HepG2 (cell line): Measurements from ENCODE around the gene RNASE7. TPM values are rescaled to one million over a fixed set of nuclear protein-coding genes. Genes with fewer than 3 reads are reported as not detected.
A peak's percentile ranks its signal among the peaks of the same experiment; 100 is the strongest.

Source experiments
- ATAD3A ChIP-seq: sonication (generic); formaldehyde crosslinking; IDR thresholded peaks from 2 replicates; pipeline ENCODE4 v1.4.0; 2020; ENCODE audit warnings: missing genetic modification reagents
- CREBL2 ChIP-seq: sonication (generic); formaldehyde crosslinking; IDR thresholded peaks from 2 replicates; pipeline ENCODE4 v1.8.1; 2023; ENCODE audit warnings: missing genetic modification reagents, mild to moderate bottlenecking, borderline replicate concordance
- FUBP1 ChIP-seq: sonication (generic); formaldehyde crosslinking; IDR thresholded peaks from 2 replicates; pipeline ENCODE4 v1.5.1; 2020; ENCODE audit warnings: missing genetic modification reagents, mild to moderate bottlenecking, borderline replicate concordance
- MNT ChIP-seq: fragments of 450-650 bp; IDR thresholded peaks from 2 replicates; pipeline ENCODE4 v1.6.1; 2016
- MXD1 ChIP-seq: sonication (generic); formaldehyde crosslinking; IDR thresholded peaks from 2 replicates; pipeline ENCODE4 v1.4.0; 2020; ENCODE audit warnings: mild to moderate bottlenecking, missing genetic modification reagents
- NFAT5 ChIP-seq: sonication (generic); formaldehyde crosslinking; IDR thresholded peaks from 2 replicates; pipeline ENCODE4 v1.4.0; 2020; ENCODE audit warnings: missing genetic modification reagents
- NFRKB ChIP-seq: fragments of 450-650 bp; IDR thresholded peaks from 2 replicates; pipeline ENCODE4 v1.6.1; 2017
- RFX5 ChIP-seq: IDR thresholded peaks from 2 replicates; pipeline ENCODE4 v1.6.1; 2011; ENCODE audit warnings: low read depth, low read length, improper control_type of control experiment
- TOPORS ChIP-seq: sonication (generic); formaldehyde crosslinking; IDR thresholded peaks from 2 replicates; pipeline ENCODE4 v1.8.0; 2023; ENCODE audit warnings: mild to moderate bottlenecking, missing genetic modification reagents
- ZBTB1 ChIP-seq: sonication (generic); formaldehyde crosslinking; IDR thresholded peaks from 2 replicates; pipeline ENCODE4 v1.4.0; 2020; ENCODE audit warnings: missing genetic modification reagents, borderline replicate concordance
- ZGPAT ChIP-seq: IDR thresholded peaks from 2 replicates; pipeline ENCODE4 v1.6.1; 2016; ENCODE audit warnings: mild to moderate bottlenecking
- ZNF12 ChIP-seq: sonication (generic); formaldehyde crosslinking; IDR thresholded peaks from 2 replicates; pipeline ENCODE4 v1.5.0; 2020; ENCODE audit warnings: missing genetic modification reagents
- ZNF337 ChIP-seq: sonication (generic); formaldehyde crosslinking; IDR thresholded peaks from 2 replicates; pipeline ENCODE4 v1.5.1; 2020; ENCODE audit warnings: missing genetic modification reagents, low read depth, mild to moderate bottlenecking, borderline replicate concordance
- ZNF503 ChIP-seq: sonication (generic); formaldehyde crosslinking; IDR thresholded peaks from 2 replicates; pipeline ENCODE4 v1.4.0; 2020; ENCODE audit warnings: missing genetic modification reagents
- ZNF629 ChIP-seq: sonication (generic); formaldehyde crosslinking; conservative IDR thresholded peaks from 2 replicates; pipeline ENCODE4 v1.5.0; 2020; ENCODE audit warnings: missing genetic modification reagents
- ZNF720 ChIP-seq: sonication (generic); formaldehyde crosslinking; IDR thresholded peaks from 2 replicates; pipeline ENCODE4 v1.4.0; 2020; ENCODE audit warnings: missing genetic modification reagents
- polyA plus RNA-seq, 8 experiments: library from polyadenylated mRNA; depleted of rRNA in 3 of 8; stranded (reverse) in 7 of 8; unstranded in 1 of 8; fragments of >200 nt; fragmentation: Illumina TruSeq in 4 of 8; extraction: Trizol in 4 of 8; gene quantifications; 2 replicates each; pipeline versions ENCODE4 v1.2.1 to v1.2.3, GENCODE V29; 2011 to 2016; ENCODE audit warnings: low read depth in 4 of 8, missing spikeins in 1 of 8, mixed read lengths in 1 of 8; ENCODE audit not compliant: insufficient read depth in 1 of 8
- total RNA-seq, 5 experiments: library from RNA; depleted of rRNA; stranded (reverse); fragments of >200 nt; fragmentation: Illumina TruSeq; extraction: Trizol; gene quantifications; 2 replicates each; pipeline ENCODE4 v1.2.3, GENCODE V29; 2016; ENCODE audit warnings: low read depth in 1 of 5

Gene RNASE7
- total and polyA plus RNA-seq, 2 of the 13 experiments (the other 11 are each of a cell fraction or from before 2014, with no cell fraction given), result 0.04 TPM; not detected in 1

GRCh38 chr14:21024585-21025370, 17.4 kb upstream of the RNASE7 start, which contains the start of gene NDRG2 (continued):
- TF ChIP-seq FUBP1 (CRISPR knock-in tag), result no peak
- no peak for TF ChIP-seq CREBL2 (CRISPR knock-in tag)
- no peak for TF ChIP-seq TOPORS (CRISPR knock-in tag)
- TF ChIP-seq MXD1 (CRISPR knock-in tag), result peak; percentile 87; the same call in 1 of the 2 replicates
- TF ChIP-seq RFX5, result no peak
- no peak; the same call in 1 of the 2 replicates for TF ChIP-seq ZNF629
- TF ChIP-seq ZNF337 (CRISPR knock-in tag), result no peak
- TF ChIP-seq NFRKB, result no peak
- TF ChIP-seq ZNF720 (CRISPR knock-in tag), result no peak
- TF ChIP-seq ZGPAT (CRISPR knock-in tag), result peak; percentile 87
- no peak for TF ChIP-seq MNT
- TF ChIP-seq ZNF503 (CRISPR knock-in tag), result peak; percentile 92
- peak; percentile 80; the same call in 1 of the 2 replicates for TF ChIP-seq NFAT5 (CRISPR knock-in tag)
- no peak for TF ChIP-seq ATAD3A (CRISPR knock-in tag)
- TF ChIP-seq ZBTB1 (CRISPR knock-in tag), result no peak
- TF ChIP-seq ZNF12, result peak; percentile 57
